ENCODE data around the gene PHKB. TPM values are rescaled to one million over a fixed set of nuclear protein-coding genes. Genes with fewer than 3 reads are reported as not detected.

The PHKB gene
- total and polyA plus RNA-seq, 2 of the 8 experiments (the other 6 are each of a cell fraction or from before 2014, with no cell fraction given), result 18.6 to 38.3 TPM

GRCh38 chr16:47506800-47507199 is 45.7 kb downstream of the PHKB start:
- peaks cover 0 to 2% (median 0%) of the 10 kb centered on the region in 4 experiments; a peak in 1 of 7 replicates for H3K4me1 ChIP-seq (replicated peaks in 1 of 4; ENCODE audit: control insufficient read depth in 3 of 4, insufficient read depth in 4 of 4, low read length in 3 of 4)
- no peak overlapping the region for H3K4ac ChIP-seq (replicated peaks; ENCODE audit: insufficient read length, low read depth, low read length)
- H3K27ac ChIP-seq (ENCODE audit: low read depth, low read length), result no peak overlapping the region
- H2BK120ac ChIP-seq (replicated peaks; ENCODE audit: low read depth, low read length), result no peak overlapping the region
- H4K91ac ChIP-seq (replicated peaks; ENCODE audit: insufficient read length, low read length), result no peak overlapping the region
- DNase-seq (ENCODE audit: low read depth in 1 of 2, low spot score in 2 of 2), result no peak
- H3K9me3 ChIP-seq (ENCODE audit: insufficient read depth in 2 of 2, low read depth in 1 of 2, low read length in 1 of 2), result no peaks in the 10 kb centered on the region
- CTCF ChIA-PET (ENCODE audit: partially characterized antibody), result interaction anchor here (0.7 to 1.2 kb wide), 4 partner anchors 21 to 493 kb away, joined by 3 to 4 read pairs (median 3); no protein-coding TSS in a partner anchor
- no peak for FAIRE-seq
- no peak overlapping the region for H3K23ac ChIP-seq (ENCODE audit: insufficient read length)
- no peak overlapping the region for H2BK20ac ChIP-seq (ENCODE audit: low read length)
- H3K14ac ChIP-seq (ENCODE audit: insufficient read length), result no peak overlapping the region
- H3K18ac ChIP-seq (ENCODE audit: extremely low read depth, low read length), result no peak overlapping the region
- no peaks in the 10 kb centered on the region for H3K79me1 ChIP-seq (ENCODE audit: low read depth, low read length)
- H3K27me3 ChIP-seq (replicated peaks in 1 of 4; ENCODE audit: control insufficient read depth in 3 of 4, extremely low read depth in 1 of 4, insufficient read depth in 3 of 4, low read length in 3 of 4), result no peaks in the 10 kb centered on the region
- H3K56ac ChIP-seq (replicated peaks; ENCODE audit: insufficient read length, low read depth, low read length), result no peak overlapping the region
- WGBS, 2 experiments (ENCODE audit: extremely low coverage in 1 of 2, insufficient coverage in 1 of 2, insufficient read length in 1 of 2, insufficient replicate concordance in 2 of 2, low coverage in 1 of 2, low lambda C conversion rate in 2 of 2, missing lambda C conversion rate in 1 of 2), result 87% methylated on average over 2 of the region's 2 CpGs; no CpG with 5 or more reads in 1 of the 2 experiments
- H3K79me2 ChIP-seq (ENCODE audit: control insufficient read depth in 1 of 2, insufficient read depth in 2 of 2, low read length in 2 of 2), result no peaks in the 10 kb centered on the region
- H3K4me3 ChIP-seq (ENCODE audit: extremely low read depth in 1 of 4, insufficient read depth in 2 of 4, low read depth in 3 of 4, low read length in 4 of 4), result no peak overlapping the region
- H4K8ac ChIP-seq (ENCODE audit: extremely low read depth, insufficient read depth, low read length), result no peak overlapping the region
- H4K5ac ChIP-seq (ENCODE audit: insufficient read length, low read depth, low read length), result no peak overlapping the region
- TF ChIP-seq EGR1 (IDR thresholded peaks at IDR 0.05; ENCODE audit: borderline replicate concordance, low read depth, low read length), result no peak
- TF ChIP-seq BCL11A (IDR thresholded peaks at IDR 0.05; ENCODE audit: low read depth in 2 of 2, low read length in 2 of 2), result no peak
- H3K36me3 ChIP-seq (ENCODE audit: control insufficient read depth in 2 of 4, insufficient read depth in 4 of 4, low read length in 3 of 4), result peaks cover 0 to 15% (median 2%) of the 10 kb centered on the region in 4 experiments; a peak in 4 of 8 replicates
- no peaks in the 10 kb centered on the region for H3K23me2 ChIP-seq (ENCODE audit: low read depth, low read length)
- no peak overlapping the region for H3K4me2 ChIP-seq (ENCODE audit: insufficient read depth in 1 of 2, low read depth in 2 of 2, low read length in 2 of 2)
- peaks cover 0 to 1% of the 10 kb centered on the region in 2 experiments for H4K20me1 ChIP-seq (replicated peaks in 1 of 2; ENCODE audit: control insufficient read depth in 1 of 2, insufficient read depth in 2 of 2, low read length in 2 of 2)
- no peak overlapping the region for H2BK5ac ChIP-seq (ENCODE audit: low read depth, low read length)
- H3K9ac ChIP-seq (replicated peaks in 1 of 4; ENCODE audit: extremely low read depth in 1 of 4, low read depth in 3 of 4, low read length in 3 of 4), result no peak overlapping the region
- H2AFZ ChIP-seq (ENCODE audit: low read length), result no peak overlapping the region
- no peak overlapping the region for H2BK12ac ChIP-seq (ENCODE audit: low read depth, low read length)
- POLR2A ChIA-PET (ENCODE audit: partially characterized antibody), result interaction anchor here (0.7 kb wide), 1 partner anchor 46 kb away, joined by 4 read pairs; the partner anchor contains the start of gene ITFG1
- no peak overlapping the region for H2BK15ac ChIP-seq (ENCODE audit: low read length)
- no peak overlapping the region for H2AK5ac ChIP-seq (ENCODE audit: low read depth, low read length)

Data from H1 (cell line).